Ovary (tissue), 3 donors: ENCODE measurements around the gene GUCA1C.

Experiments
- CTCF ChIP-seq, 3 donors: fragments of 450-650 bp in 2 of 3; fragments of 200-600 bp in 1 of 3; IDR thresholded peaks; one replicate each; pipeline versions ENCODE4 v1.5.1 to v1.8.0; 2016 to 2022; ENCODE audit warnings: antibody characterized with exemption in 3 of 3, mild to moderate bottlenecking in 1 of 3
- EP300 ChIP-seq: sonication (generic); formaldehyde crosslinking; IDR thresholded peaks from one replicate; pipeline ENCODE4 v1.6.1; 2017; ENCODE audit warnings: antibody characterized with exemption
- POLR2A ChIP-seq: fragments of 450-650 bp; IDR thresholded peaks from one replicate; pipeline ENCODE4 v1.6.1; 2017; ENCODE audit warnings: antibody characterized with exemption, mild to moderate bottlenecking, moderate library complexity
- donor health status: DM: no; HTN: no; CAD: no.

GRCh38 chr3:108907194-108907593, 46.5 kb downstream of the GUCA1C start:
- TF ChIP-seq CTCF (IDR thresholded peaks at IDR 0.05): no peak
- TF ChIP-seq POLR2A: no peak
- TF ChIP-seq EP300: no peak
